K562 (cell line): ENCODE results near the gene NT5C1A. TPM values are rescaled to one million over a fixed set of nuclear protein-coding genes. Genes with fewer than 3 reads are reported as not detected.

ENCODE experiments used
- CC2D1A ChIP-seq: fragments of 450-650 bp; IDR thresholded peaks from 2 replicates; pipeline ENCODE4 v1.6.1; 2017; ENCODE audit warnings: mild to moderate bottlenecking
- CTBP1 ChIP-seq: fragments of 450-650 bp; IDR thresholded peaks from 2 replicates; pipeline ENCODE4 v1.6.1; 2016; ENCODE audit warnings: borderline replicate concordance
- HIVEP1 ChIP-seq: fragments of 250-450 bp; sonication (Bioruptor Pico); IDR thresholded peaks from 2 replicates; pipeline ENCODE4 v1.4.0; 2020; ENCODE audit warnings: mild to moderate bottlenecking
- IRF2 ChIP-seq: sonication (generic); formaldehyde crosslinking; IDR thresholded peaks from 2 replicates; pipeline ENCODE4 v1.8.1; 2022; ENCODE audit warnings: mild to moderate bottlenecking, missing genetic modification reagents
- KHSRP ChIP-seq: fragments of 450-650 bp; IDR thresholded peaks from 2 replicates; pipeline ENCODE4 v1.6.1; 2017
- RHOXF2B ChIP-seq: fragments of 250-450 bp; sonication (Bioruptor Pico); conservative IDR thresholded peaks from 2 replicates; pipeline ENCODE4 v1.5.1; 2021
- SRSF7 ChIP-seq: fragments of 200-400 bp; formaldehyde crosslinking; optimal IDR thresholded peaks from 2 replicates; pipeline ENCODE3; 2017; ENCODE audit warnings: mild to moderate bottlenecking, low read depth, low read length
- STAG1 ChIP-seq: sonication (generic); formaldehyde crosslinking; IDR thresholded peaks from 2 replicates; pipeline ENCODE4 v1.5.0; 2020; ENCODE audit warnings: missing genetic modification reagents, borderline replicate concordance
- TAF9B ChIP-seq: fragments of 450-650 bp; IDR thresholded peaks from 2 replicates; pipeline ENCODE4 v1.6.1; 2018; ENCODE audit warnings: mild to moderate bottlenecking; ENCODE audit not compliant: partially characterized antibody
- TFE3 ChIP-seq: fragments of 450-650 bp; formaldehyde crosslinking; IDR thresholded peaks from 2 replicates; pipeline ENCODE4 v1.4.0; 2020; ENCODE audit warnings: mild to moderate bottlenecking, mixed read lengths
- ZBTB1 ChIP-seq: sonication (generic); formaldehyde crosslinking; IDR thresholded peaks from 2 replicates; pipeline ENCODE4 v1.8.1; 2023; ENCODE audit warnings: missing genetic modification reagents, low read depth, mild to moderate bottlenecking, borderline replicate concordance
- ZNF174 ChIP-seq: fragments of 250-450 bp; sonication (Bioruptor Pico); IDR thresholded peaks from 2 replicates; pipeline ENCODE4 v1.4.0; 2020; ENCODE audit warnings: mild to moderate bottlenecking
- ZNF347 ChIP-seq: fragments of 450-650 bp; formaldehyde crosslinking; IDR thresholded peaks from 2 replicates; pipeline ENCODE4 v1.4.0; 2020; ENCODE audit warnings: low read depth, mild to moderate bottlenecking, moderate library complexity
- ZNF436 ChIP-seq: fragments of 250-450, 450-650 bp; sonication (Bioruptor Pico); formaldehyde crosslinking; IDR thresholded peaks from 2 replicates; pipeline ENCODE4 v1.7.0; 2020; ENCODE audit warnings: mild to moderate bottlenecking
- ZNF764 ChIP-seq: fragments of 250-450 bp; sonication (Bioruptor Pico); IDR thresholded peaks from 2 replicates; pipeline ENCODE4 v1.4.0; 2020; ENCODE audit warnings: low read depth, mild to moderate bottlenecking, moderate library complexity
- ZNF766 ChIP-seq: fragments of 200-800 bp; sonication (Bioruptor generic); conservative IDR thresholded peaks from 2 replicates; pipeline ENCODE4 v1.6.1; 2016; ENCODE audit warnings: missing genetic modification characterization, missing compliant biosample characterization
- ZNF79 ChIP-seq: fragments of 250-450 bp; sonication (Bioruptor Pico); IDR thresholded peaks from 2 replicates; pipeline ENCODE4 v1.4.0; 2020; ENCODE audit warnings: low read depth, mild to moderate bottlenecking, moderate library complexity
- polyA plus RNA-seq, 8 experiments: library from polyadenylated mRNA; depleted of rRNA in 4 of 8; stranded (reverse) in 5 of 8; unstranded in 3 of 8; fragments of >200 nt; fragmentation: Nextera tagmentation in 2 of 8; fragmentation: Illumina TruSeq in 1 of 8; extraction: Ambion mirVana in 2 of 8; extraction: Trizol in 1 of 8; gene quantifications; 2 replicates each; pipeline versions ENCODE4 v1.2.1 to v1.2.3, GENCODE V29; 2011 to 2014; ENCODE audit warnings: inconsistent platforms in 1 of 8, missing spikeins in 1 of 8
- total RNA-seq, 7 experiments: library from RNA; depleted of rRNA in 6 of 7; stranded (reverse); fragments of >200 nt in 6 of 7; fragmentation: Illumina TruSeq in 2 of 7; extraction: Trizol in 2 of 7; gene quantifications; 2 replicates each; pipeline versions ENCODE4 v1.2.1 to v1.2.3, GENCODE V29; 2011 to 2021; ENCODE audit warnings: low replicate concordance in 1 of 7
- TF ChIP-seq, protein P1 (sequence below): fragments of 450-650 bp; conservative IDR thresholded peaks from 2 replicates; pipeline ENCODE4 v1.6.1; 2016; ENCODE audit warnings: missing genetic modification characterization, low read depth, mild to moderate bottlenecking, control low read depth, missing compliant biosample characterization
- TF ChIP-seq, protein P2 (sequence below): fragments of 250-450 bp; sonication (Bioruptor Pico); IDR thresholded peaks from 2 replicates; pipeline ENCODE4 v1.4.0; 2020; ENCODE audit warnings: mild to moderate bottlenecking
- TF ChIP-seq, protein P3 (sequence below): fragments of 450-650 bp; formaldehyde crosslinking; IDR thresholded peaks from 2 replicates; pipeline ENCODE4 v1.4.0; 2020; ENCODE audit warnings: mild to moderate bottlenecking, moderate library complexity
- TF ChIP-seq, protein P4 (sequence below): IDR thresholded peaks from 2 replicates; pipeline ENCODE4 v1.6.1; 2011; ENCODE audit not compliant: insufficient read length; ENCODE audit errors: extremely low read depth

NT5C1A gene
- total and polyA plus RNA-seq, 9 of the 15 experiments (the other 6 are each of a cell fraction or from before 2014, with no cell fraction given), result not detected

- TF ChIP-seq TFE3 (CRISPR knock-in tag) (peak; percentile 47; the same call in 1 of the 2 replicates), ZNF764 (CRISPR knock-in tag) (no peak), CTBP1 (peak; percentile 68; the same call in 1 of the 2 replicates), ZNF436 (CRISPR knock-in tag) (no peak), ZNF79 (CRISPR knock-in tag) (no peak), SRSF7 (no peak), ZNF347 (CRISPR knock-in tag) (no peak), ZNF766 (CRISPR knock-in tag) (no peak), CC2D1A (peak; percentile 63; the same call in 1 of the 2 replicates), STAG1 (peak; percentile 58; the same call in 1 of the 2 replicates), KHSRP (no peak), ZNF174 (CRISPR knock-in tag) (no peak), IRF2 (no peak), RHOXF2B (CRISPR knock-in tag) (no peak), ZBTB1 (CRISPR knock-in tag) (no peak), TAF9B (no peak), HIVEP1 (no peak)
- TF ChIP-seq, protein P1, sequence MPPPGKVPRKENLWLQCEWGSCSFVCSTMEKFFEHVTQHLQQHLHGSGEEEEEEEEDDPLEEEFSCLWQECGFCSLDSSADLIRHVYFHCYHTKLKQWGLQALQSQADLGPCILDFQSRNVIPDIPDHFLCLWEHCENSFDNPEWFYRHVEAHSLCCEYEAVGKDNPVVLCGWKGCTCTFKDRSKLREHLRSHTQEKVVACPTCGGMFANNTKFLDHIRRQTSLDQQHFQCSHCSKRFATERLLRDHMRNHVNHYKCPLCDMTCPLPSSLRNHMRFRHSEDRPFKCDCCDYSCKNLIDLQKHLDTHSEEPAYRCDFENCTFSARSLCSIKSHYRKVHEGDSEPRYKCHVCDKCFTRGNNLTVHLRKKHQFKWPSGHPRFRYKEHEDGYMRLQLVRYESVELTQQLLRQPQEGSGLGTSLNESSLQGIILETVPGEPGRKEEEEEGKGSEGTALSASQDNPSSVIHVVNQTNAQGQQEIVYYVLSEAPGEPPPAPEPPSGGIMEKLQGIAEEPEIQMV (tag), result no peak
- TF ChIP-seq, protein P2, sequence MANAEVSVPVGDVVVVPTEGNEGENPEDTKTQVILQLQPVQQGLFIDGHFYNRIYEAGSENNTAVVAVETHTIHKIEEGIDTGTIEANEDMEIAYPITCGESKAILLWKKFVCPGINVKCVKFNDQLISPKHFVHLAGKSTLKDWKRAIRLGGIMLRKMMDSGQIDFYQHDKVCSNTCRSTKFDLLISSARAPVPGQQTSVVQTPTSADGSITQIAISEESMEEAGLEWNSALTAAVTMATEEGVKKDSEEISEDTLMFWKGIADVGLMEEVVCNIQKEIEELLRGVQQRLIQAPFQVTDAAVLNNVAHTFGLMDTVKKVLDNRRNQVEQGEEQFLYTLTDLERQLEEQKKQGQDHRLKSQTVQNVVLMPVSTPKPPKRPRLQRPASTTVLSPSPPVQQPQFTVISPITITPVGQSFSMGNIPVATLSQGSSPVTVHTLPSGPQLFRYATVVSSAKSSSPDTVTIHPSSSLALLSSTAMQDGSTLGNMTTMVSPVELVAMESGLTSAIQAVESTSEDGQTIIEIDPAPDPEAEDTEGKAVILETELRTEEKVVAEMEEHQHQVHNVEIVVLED (CRISPR knock-in tag), result no peak
- TF ChIP-seq, protein P3, sequence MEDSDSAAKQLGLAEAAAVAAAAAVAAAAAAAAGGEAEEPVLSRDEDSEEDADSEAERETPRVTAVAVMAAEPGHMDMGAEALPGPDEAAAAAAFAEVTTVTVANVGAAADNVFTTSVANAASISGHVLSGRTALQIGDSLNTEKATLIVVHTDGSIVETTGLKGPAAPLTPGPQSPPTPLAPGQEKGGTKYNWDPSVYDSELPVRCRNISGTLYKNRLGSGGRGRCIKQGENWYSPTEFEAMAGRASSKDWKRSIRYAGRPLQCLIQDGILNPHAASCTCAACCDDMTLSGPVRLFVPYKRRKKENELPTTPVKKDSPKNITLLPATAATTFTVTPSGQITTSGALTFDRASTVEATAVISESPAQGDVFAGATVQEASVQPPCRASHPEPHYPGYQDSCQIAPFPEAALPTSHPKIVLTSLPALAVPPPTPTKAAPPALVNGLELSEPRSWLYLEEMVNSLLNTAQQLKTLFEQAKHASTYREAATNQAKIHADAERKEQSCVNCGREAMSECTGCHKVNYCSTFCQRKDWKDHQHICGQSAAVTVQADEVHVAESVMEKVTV (CRISPR knock-in tag), result peak; percentile 89
- TF ChIP-seq, protein P4, sequence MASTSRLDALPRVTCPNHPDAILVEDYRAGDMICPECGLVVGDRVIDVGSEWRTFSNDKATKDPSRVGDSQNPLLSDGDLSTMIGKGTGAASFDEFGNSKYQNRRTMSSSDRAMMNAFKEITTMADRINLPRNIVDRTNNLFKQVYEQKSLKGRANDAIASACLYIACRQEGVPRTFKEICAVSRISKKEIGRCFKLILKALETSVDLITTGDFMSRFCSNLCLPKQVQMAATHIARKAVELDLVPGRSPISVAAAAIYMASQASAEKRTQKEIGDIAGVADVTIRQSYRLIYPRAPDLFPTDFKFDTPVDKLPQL, result no peak
Measured at GRCh38 chr1:39653546-39654031, 18.3 kb downstream of the NT5C1A start (continued).
